Measurements from ENCODE around the gene ZIC5.

- TF ChIP-seq CTCF (IDR thresholded peaks at IDR 0.05), result no peak
- no peak for TF ChIP-seq POLR2A (IDR thresholded peaks at IDR 0.05)
Measured at GRCh38 chr13:99962242-99962641, 9.3 kb downstream of the ZIC5 start.

Data from adrenal gland (tissue), 5 donors.